ENCODE measurements around the gene SP3. TPM values are rescaled to one million over a fixed set of nuclear protein-coding genes. Genes with fewer than 3 reads are reported as not detected.

Gene SP3
- total and polyA plus RNA-seq, 2 experiments from 2014 or later, result 24.1 to 110 TPM

- H3K27me3 ChIP-seq (ENCODE audit: insufficient read depth), result no peaks in the 10 kb centered on the region
- H3K9me2 ChIP-seq (ENCODE audit: insufficient read depth), result no peaks in the 10 kb centered on the region
- H3K4me1 ChIP-seq (ENCODE audit: insufficient read depth), result peaks cover 13% of the 10 kb centered on the region; the same call in 1 of the 2 replicates
- TF ChIP-seq, protein P1, sequence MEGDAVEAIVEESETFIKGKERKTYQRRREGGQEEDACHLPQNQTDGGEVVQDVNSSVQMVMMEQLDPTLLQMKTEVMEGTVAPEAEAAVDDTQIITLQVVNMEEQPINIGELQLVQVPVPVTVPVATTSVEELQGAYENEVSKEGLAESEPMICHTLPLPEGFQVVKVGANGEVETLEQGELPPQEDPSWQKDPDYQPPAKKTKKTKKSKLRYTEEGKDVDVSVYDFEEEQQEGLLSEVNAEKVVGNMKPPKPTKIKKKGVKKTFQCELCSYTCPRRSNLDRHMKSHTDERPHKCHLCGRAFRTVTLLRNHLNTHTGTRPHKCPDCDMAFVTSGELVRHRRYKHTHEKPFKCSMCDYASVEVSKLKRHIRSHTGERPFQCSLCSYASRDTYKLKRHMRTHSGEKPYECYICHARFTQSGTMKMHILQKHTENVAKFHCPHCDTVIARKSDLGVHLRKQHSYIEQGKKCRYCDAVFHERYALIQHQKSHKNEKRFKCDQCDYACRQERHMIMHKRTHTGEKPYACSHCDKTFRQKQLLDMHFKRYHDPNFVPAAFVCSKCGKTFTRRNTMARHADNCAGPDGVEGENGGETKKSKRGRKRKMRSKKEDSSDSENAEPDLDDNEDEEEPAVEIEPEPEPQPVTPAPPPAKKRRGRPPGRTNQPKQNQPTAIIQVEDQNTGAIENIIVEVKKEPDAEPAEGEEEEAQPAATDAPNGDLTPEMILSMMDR (conservative IDR thresholded peaks at IDR 0.05; ENCODE audit: low read depth in 2 of 2), result no peak
- TF ChIP-seq ZNF331 (CRISPR knock-in tag; IDR thresholded peaks at IDR 0.05; ENCODE audit: low read depth) (no peak), NANOG (IDR thresholded peaks at IDR 0.05; ENCODE audit: borderline replicate concordance) (no peak), ZNF462 (CRISPR knock-in tag; IDR thresholded peaks at IDR 0.05) (no peak), POLR2AphosphoS5 (IDR thresholded peaks at IDR 0.05; ENCODE audit: low read depth) (no peak), JUNB (IDR thresholded peaks at IDR 0.05; ENCODE audit: unreplicated experiment) (no peak), EZH2phosphoT487 (IDR thresholded peaks at IDR 0.05; ENCODE audit: unreplicated experiment) (no peak), STAT1 (IDR thresholded peaks at IDR 0.05; ENCODE audit: unreplicated experiment) (no peak), ETS1 (IDR thresholded peaks at IDR 0.05) (no peak), ZNF114 (CRISPR knock-in tag; IDR thresholded peaks at IDR 0.05) (no peak)
- TF ChIP-seq, protein P2, sequence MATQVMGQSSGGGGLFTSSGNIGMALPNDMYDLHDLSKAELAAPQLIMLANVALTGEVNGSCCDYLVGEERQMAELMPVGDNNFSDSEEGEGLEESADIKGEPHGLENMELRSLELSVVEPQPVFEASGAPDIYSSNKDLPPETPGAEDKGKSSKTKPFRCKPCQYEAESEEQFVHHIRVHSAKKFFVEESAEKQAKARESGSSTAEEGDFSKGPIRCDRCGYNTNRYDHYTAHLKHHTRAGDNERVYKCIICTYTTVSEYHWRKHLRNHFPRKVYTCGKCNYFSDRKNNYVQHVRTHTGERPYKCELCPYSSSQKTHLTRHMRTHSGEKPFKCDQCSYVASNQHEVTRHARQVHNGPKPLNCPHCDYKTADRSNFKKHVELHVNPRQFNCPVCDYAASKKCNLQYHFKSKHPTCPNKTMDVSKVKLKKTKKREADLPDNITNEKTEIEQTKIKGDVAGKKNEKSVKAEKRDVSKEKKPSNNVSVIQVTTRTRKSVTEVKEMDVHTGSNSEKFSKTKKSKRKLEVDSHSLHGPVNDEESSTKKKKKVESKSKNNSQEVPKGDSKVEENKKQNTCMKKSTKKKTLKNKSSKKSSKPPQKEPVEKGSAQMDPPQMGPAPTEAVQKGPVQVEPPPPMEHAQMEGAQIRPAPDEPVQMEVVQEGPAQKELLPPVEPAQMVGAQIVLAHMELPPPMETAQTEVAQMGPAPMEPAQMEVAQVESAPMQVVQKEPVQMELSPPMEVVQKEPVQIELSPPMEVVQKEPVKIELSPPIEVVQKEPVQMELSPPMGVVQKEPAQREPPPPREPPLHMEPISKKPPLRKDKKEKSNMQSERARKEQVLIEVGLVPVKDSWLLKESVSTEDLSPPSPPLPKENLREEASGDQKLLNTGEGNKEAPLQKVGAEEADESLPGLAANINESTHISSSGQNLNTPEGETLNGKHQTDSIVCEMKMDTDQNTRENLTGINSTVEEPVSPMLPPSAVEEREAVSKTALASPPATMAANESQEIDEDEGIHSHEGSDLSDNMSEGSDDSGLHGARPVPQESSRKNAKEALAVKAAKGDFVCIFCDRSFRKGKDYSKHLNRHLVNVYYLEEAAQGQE (IDR thresholded peaks at IDR 0.05; ENCODE audit: unreplicated experiment), result no peak
- no peak for ATAC-seq
- no peak overlapping the region for H2AFZ ChIP-seq
- no peaks in the 10 kb centered on the region for H3F3A ChIP-seq (replicated peaks; ENCODE audit: low read depth)
- Mint-ChIP-seq H3K27ac (no peak overlapping the region), H3K36me3 (ENCODE audit: low read depth) (no peaks in the 10 kb centered on the region), H3K4me1 (peaks cover 22% of the 10 kb centered on the region), H3K9me3 (no peaks in the 10 kb centered on the region), H3K4me3 (no peak overlapping the region), H3K27me3 (ENCODE audit: insufficient read depth, low read depth, poor library complexity) (peaks cover 2% of the 10 kb centered on the region)
- DNase-seq (ENCODE audit: low spot score), result no peak
- H3K4me2 ChIP-seq, result no peak overlapping the region
- H3K4me3 ChIP-seq, result no peak overlapping the region
- H3K27ac ChIP-seq (ENCODE audit: low read depth), result no peak overlapping the region
- no peaks in the 10 kb centered on the region for H3K79me2 ChIP-seq (replicated peaks; ENCODE audit: insufficient read depth)
- H4K20me1 ChIP-seq (replicated peaks; ENCODE audit: insufficient read depth), result no peaks in the 10 kb centered on the region
- H3K36me3 ChIP-seq (ENCODE audit: insufficient read depth), result no peaks in the 10 kb centered on the region
Observed at GRCh38 chr2:173986805-173987204, 21.6 kb upstream of the SP3 start.

Measured in GM23338 (cell line).